Measurements from ENCODE around the gene PLB1.

- TF ChIP-seq CTCF (conservative IDR thresholded peaks at IDR 0.05; ENCODE audit: low read length) (no peak), EZH2phosphoT487 (IDR thresholded peaks at IDR 0.05; ENCODE audit: borderline replicate concordance, low read depth, low read length) (no peak)
Observed at GRCh38 chr2:28674062-28674712, 178.3 kb downstream of the PLB1 start.
